Suprapubic skin (tissue), 4 donors: ENCODE measurements around the gene ZBTB8A.

Experiments
- CTCF ChIP-seq, 2 donors: fragments of 200-600 bp in 1 of 2; fragments of 450-650 bp in 1 of 2; sonication (generic) in 1 of 2; IDR thresholded peaks; one replicate each; pipeline ENCODE4 v1.5.1; 2016 to 2019; ENCODE audit warnings: antibody characterized with exemption in 2 of 2, mild to moderate bottlenecking in 1 of 2, moderate library complexity in 1 of 2
- EP300 ChIP-seq: sonication (generic); formaldehyde crosslinking; IDR thresholded peaks from one replicate; pipeline ENCODE4 v1.6.1; 2017; ENCODE audit warnings: antibody characterized with exemption
- POLR2A ChIP-seq, 2 donors: fragments of 450-650 bp; IDR thresholded peaks; one replicate each; pipeline ENCODE4 v1.6.1; 2017; ENCODE audit warnings: antibody characterized with exemption in 2 of 2, mild to moderate bottlenecking in 2 of 2, moderate library complexity in 2 of 2
- POLR2AphosphoS5 ChIP-seq, 3 donors: sonication (generic); formaldehyde crosslinking; IDR thresholded peaks; one replicate each; pipeline ENCODE4 v1.6.1; 2017; ENCODE audit warnings: antibody characterized with exemption in 3 of 3

GRCh38 chr1:32627596-32628162, 88.5 kb downstream of the ZBTB8A start:
- TF ChIP-seq CTCF (IDR thresholded peaks at IDR 0.05) (no peak), POLR2A (IDR thresholded peaks at IDR 0.05) (no peak), POLR2AphosphoS5 (IDR thresholded peaks at IDR 0.05) (no peak), EP300 (no peak)
